ENCODE measurements around the gene FMN1. TPM values are rescaled to one million over a fixed set of nuclear protein-coding genes. Genes with fewer than 3 reads are reported as not detected.

The FMN1 gene, protein sequence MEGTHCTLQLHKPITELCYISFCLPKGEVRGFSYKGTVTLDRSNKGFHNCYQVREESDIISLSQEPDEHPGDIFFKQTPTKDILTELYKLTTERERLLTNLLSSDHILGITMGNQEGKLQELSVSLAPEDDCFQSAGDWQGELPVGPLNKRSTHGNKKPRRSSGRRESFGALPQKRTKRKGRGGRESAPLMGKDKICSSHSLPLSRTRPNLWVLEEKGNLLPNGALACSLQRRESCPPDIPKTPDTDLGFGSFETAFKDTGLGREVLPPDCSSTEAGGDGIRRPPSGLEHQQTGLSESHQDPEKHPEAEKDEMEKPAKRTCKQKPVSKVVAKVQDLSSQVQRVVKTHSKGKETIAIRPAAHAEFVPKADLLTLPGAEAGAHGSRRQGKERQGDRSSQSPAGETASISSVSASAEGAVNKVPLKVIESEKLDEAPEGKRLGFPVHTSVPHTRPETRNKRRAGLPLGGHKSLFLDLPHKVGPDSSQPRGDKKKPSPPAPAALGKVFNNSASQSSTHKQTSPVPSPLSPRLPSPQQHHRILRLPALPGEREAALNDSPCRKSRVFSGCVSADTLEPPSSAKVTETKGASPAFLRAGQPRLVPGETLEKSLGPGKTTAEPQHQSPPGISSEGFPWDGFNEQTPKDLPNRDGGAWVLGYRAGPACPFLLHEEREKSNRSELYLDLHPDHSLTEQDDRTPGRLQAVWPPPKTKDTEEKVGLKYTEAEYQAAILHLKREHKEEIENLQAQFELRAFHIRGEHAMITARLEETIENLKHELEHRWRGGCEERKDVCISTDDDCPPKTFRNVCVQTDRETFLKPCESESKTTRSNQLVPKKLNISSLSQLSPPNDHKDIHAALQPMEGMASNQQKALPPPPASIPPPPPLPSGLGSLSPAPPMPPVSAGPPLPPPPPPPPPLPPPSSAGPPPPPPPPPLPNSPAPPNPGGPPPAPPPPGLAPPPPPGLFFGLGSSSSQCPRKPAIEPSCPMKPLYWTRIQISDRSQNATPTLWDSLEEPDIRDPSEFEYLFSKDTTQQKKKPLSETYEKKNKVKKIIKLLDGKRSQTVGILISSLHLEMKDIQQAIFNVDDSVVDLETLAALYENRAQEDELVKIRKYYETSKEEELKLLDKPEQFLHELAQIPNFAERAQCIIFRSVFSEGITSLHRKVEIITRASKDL (N-terminal part only)
- 0.34 and 3.0 TPM in 2 replicates for total RNA-seq

DNA sequence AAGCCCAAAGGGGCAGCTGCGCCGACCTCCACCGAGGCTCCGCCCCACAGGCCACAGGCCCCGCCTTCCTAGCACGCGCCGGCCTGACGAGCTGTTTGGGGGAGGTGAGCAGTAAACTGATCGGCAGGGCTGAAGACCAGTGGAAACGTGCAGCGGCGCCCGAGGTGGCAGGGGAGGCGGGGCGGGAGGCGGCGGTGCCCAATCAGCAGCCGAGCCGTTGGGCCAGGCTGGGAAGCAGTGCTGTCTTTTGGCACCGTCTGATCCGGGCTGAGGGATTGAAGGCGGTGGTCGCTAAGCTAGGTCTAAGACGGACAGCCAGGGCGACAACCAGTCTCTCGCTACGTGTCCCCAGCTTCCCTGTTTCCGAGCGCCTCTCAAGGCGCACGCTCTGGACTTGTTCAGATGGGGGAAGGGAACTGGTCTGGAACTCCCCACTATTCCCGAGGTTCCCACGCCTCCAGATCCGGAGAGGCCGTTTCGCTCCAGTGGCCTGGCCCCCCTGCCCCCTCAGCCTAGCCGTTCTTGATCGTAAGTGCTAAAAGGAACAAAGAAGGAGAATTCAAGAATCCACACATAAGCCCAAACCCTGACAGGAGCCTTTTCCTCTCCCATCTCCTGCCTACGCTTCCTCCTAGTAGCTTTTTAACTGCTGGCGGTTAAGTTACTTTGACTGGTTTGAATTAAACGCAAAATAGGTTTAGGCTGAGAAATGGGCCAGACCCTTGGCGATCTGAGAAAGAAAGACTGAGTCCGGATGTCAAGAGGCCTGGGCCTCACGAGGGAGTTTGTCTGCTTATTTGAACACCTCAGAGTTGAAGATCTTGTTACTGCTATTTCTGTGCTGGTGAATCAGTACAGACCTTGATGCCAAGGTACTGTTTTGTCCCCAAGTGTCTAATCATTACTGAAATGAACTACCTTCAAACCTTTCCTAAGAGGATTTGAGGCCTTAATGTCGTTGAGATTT, at the start of gene FMN1:
TSS of gene FMN1 (minus strand) at position 11 of the 967 bp plus-strand sequence. CDS start 39,800 bp downstream, outside the sequence.

DNA sequence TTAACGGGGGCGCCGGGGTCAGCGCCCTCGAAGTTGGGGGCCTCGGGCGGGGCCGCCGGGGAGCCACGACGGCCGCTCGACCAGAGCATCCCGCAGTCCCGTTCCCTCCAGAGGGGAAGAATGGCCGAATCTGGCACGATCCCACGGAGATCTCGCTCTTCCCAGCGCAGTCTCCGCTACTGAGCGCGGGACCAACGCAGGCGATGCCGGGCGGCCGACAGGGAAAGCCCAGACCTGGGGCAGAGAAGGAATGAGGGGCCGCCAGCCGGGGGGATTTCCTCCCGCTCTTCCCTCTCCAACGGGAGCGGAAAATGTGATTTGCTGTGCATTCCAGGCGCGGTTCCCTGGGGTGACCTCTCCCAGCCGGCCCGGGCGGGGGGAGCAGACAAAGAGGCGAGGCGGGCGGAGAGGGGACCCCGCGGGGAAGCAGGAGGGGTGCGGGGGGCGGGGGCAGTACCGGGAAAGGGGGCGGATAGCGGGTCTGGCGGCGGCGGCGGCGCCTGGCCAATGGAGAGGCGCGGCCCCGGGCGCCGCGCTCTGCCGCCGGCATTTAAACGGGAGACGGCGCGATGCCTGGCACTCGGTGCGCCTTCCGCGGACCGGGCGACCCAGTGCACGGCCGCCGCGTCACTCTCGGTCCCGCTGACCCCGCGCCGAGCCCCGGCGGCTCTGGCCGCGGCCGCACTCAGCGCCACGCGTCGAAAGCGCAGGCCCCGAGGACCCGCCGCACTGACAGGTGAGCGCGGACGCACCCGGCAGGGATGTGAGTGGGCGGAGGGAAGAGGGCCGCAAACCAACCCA, 476.9 kb downstream of the FMN1 start, which contains the start of gene GREM1:
TSS of gene GREM1 (plus strand) at position 579 of the 801 bp plus-strand sequence. CDS start 12,687 bp downstream, outside the sequence.

Other genes starting within 250 kb of the FMN1 start
- under 0.01 and 0.14 TPM in 2 replicates for gene RYR3, start 116.3 kb upstream of the FMN1 start, total RNA-seq